ENCODE data around the gene TTYH2. TPM values are rescaled to one million over a fixed set of nuclear protein-coding genes. Genes with fewer than 3 reads are reported as not detected.

Gene TTYH2
- total and polyA plus RNA-seq, 2 experiments from 2014 or later = 0.38 TPM; not detected in 1

DNA sequence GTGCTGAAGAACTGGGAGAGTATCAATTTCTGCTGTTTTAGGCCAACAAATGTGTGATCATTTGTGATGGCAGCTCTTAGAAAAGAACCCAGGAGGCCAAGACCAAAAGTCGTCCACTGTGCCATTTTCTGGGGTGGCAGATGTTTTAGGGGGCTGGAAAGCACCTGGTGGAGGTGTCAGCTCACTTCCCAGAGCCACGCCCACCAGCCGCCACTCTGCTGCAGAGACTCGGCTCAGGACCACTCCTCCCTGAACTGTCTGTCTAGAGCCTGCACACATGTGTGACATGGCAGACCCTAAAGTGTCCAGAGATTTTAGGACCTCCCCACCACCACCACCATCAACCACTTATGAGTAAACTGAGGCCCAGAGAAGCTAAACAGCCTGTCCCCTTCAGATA lies 33.8 kb upstream of the TTYH2 start:
- 48 to 61% methylated on average over 4 of the region's 4 CpGs for WGBS, 2 experiments (ENCODE audit: low coverage in 1 of 2, low lambda C conversion rate in 2 of 2, missing lambda C conversion rate in 2 of 2)
- in situ Hi-C loops (cut with MboI) = no loop called here

DNA sequence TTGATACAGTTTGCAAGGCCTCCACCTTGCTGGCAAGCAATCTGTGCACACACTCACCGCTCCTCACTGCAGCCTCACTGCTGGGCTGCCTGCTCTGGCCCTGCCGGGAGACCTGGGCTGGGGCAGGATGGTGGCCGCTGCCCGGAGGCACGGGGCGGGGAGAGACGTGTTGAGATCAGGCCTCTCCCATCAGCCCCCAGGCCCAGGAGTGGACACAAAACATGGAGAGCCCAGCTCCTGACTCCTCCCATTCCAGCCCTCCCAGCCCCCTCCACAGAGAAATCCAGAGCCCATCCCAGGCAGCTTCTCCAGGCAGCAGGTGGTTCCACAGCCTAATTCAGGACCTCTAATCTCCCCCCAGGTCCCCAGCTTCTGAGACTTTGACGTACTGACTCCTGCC lies 33.0 kb upstream of the TTYH2 start:
- Histone ChIP-seq H3K9me3 (ENCODE audit: low read depth) (no peaks in the 10 kb centered on the region), H3K9ac (no peak overlapping the region), H3K9me2 (ENCODE audit: insufficient read depth) (no peaks in the 10 kb centered on the region), H3F3A (ENCODE audit: insufficient read depth) (peaks cover 6% of the 10 kb centered on the region; the same call in 1 of the 2 replicates), H3K4me1 (ENCODE audit: insufficient read depth) (no peaks in the 10 kb centered on the region), H3K27me3 (replicated peaks; ENCODE audit: insufficient read depth) (peaks cover 11% of the 10 kb centered on the region; the same call in 1 of the 2 replicates), H3K79me2 (ENCODE audit: insufficient read depth) (no peaks in the 10 kb centered on the region), H3K36me3 (ENCODE audit: low read depth) (no peaks in the 10 kb centered on the region), H2AFZ (no peak overlapping the region), H4K20me1 (ENCODE audit: insufficient read depth) (no peaks in the 10 kb centered on the region), H3K27ac (no peak overlapping the region), H3K4me2 (ENCODE audit: unreplicated experiment) (no peak overlapping the region), H3K4me3 (no peak overlapping the region)
- no peak for DNase-seq
- no peak for TF ChIP-seq EZH2 (IDR thresholded peaks at IDR 0.05; ENCODE audit: insufficient read depth, poor library complexity, severe bottlenecking)
- no peak for TF ChIP-seq EZH2phosphoT487 (IDR thresholded peaks at IDR 0.05; ENCODE audit: insufficient read depth, low read depth)
- 64 to 65% methylated on average over 8 of the region's 8 CpGs for WGBS, 2 experiments (ENCODE audit: low coverage in 1 of 2, low lambda C conversion rate in 2 of 2, missing lambda C conversion rate in 2 of 2)
- in situ Hi-C loops (cut with MboI) = no loop called here

More for the DNA sequence above, 33.8 kb upstream of the TTYH2 start:
- no peaks in the 10 kb centered on the region for H4K20me1 ChIP-seq (ENCODE audit: insufficient read depth)
- H3K36me3 ChIP-seq (ENCODE audit: low read depth) = no peaks in the 10 kb centered on the region
- H3K79me2 ChIP-seq (ENCODE audit: insufficient read depth) = no peaks in the 10 kb centered on the region
- no peak overlapping the region for H3K4me2 ChIP-seq (ENCODE audit: unreplicated experiment)
- no peak overlapping the region for H3K9ac ChIP-seq
- H3K9me3 ChIP-seq (ENCODE audit: low read depth) = no peaks in the 10 kb centered on the region
- no peak for TF ChIP-seq EZH2phosphoT487 (IDR thresholded peaks at IDR 0.05; ENCODE audit: insufficient read depth, low read depth)
- TF ChIP-seq EZH2 (IDR thresholded peaks at IDR 0.05; ENCODE audit: insufficient read depth, poor library complexity, severe bottlenecking) = no peak
- peaks cover 8% of the 10 kb centered on the region; the same call in 1 of the 2 replicates for H3K27me3 ChIP-seq (replicated peaks; ENCODE audit: insufficient read depth)
- no peak overlapping the region for H2AFZ ChIP-seq
- no peak for DNase-seq
- no peak overlapping the region for H3K4me3 ChIP-seq
- H3K9me2 ChIP-seq (ENCODE audit: insufficient read depth) = no peaks in the 10 kb centered on the region
- H3F3A ChIP-seq (ENCODE audit: insufficient read depth) = peaks cover 6% of the 10 kb centered on the region; the same call in 1 of the 2 replicates
- no peaks in the 10 kb centered on the region for H3K4me1 ChIP-seq (ENCODE audit: insufficient read depth)
- no peak overlapping the region for H3K27ac ChIP-seq

DNA sequence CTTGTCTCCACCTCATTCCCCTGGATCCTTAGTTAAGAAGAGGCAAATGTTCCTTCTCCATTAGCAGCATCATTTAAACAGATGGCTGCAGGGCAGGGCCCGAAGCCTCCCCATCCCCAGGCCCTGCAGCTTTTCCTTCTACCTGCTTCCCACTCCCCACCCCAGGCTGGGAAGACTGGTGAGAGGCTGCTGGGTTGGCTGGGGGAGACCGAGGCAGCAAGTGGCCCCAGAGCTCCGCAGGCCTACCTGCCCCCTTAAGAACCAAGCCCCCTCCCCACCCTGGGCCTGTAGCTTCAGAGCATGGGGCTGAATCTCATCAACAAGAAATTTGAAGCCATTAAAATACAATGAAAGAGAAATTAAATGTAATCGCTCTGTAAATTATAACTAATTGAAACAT lies 32.0 kb upstream of the TTYH2 start:
- no peaks in the 10 kb centered on the region for H3K4me1 ChIP-seq (ENCODE audit: insufficient read depth)
- H3F3A ChIP-seq (ENCODE audit: insufficient read depth) = peaks cover 6% of the 10 kb centered on the region; the same call in 1 of the 2 replicates
- no peak for TF ChIP-seq EZH2 (IDR thresholded peaks at IDR 0.05; ENCODE audit: insufficient read depth, poor library complexity, severe bottlenecking)
- TF ChIP-seq EZH2phosphoT487 (IDR thresholded peaks at IDR 0.05; ENCODE audit: insufficient read depth, low read depth) = no peak
- no peak for DNase-seq
- H3K9me2 ChIP-seq (ENCODE audit: insufficient read depth) = no peaks in the 10 kb centered on the region
- H3K36me3 ChIP-seq (ENCODE audit: low read depth) = no peaks in the 10 kb centered on the region
- H4K20me1 ChIP-seq (ENCODE audit: insufficient read depth) = no peaks in the 10 kb centered on the region
- H3K9ac ChIP-seq = no peak overlapping the region
- H3K27me3 ChIP-seq (replicated peaks; ENCODE audit: insufficient read depth) = peaks cover 11% of the 10 kb centered on the region; the same call in 1 of the 2 replicates
- H3K79me2 ChIP-seq (ENCODE audit: insufficient read depth) = no peaks in the 10 kb centered on the region
- no peak overlapping the region for H3K27ac ChIP-seq
- 47 to 52% methylated on average over 4 of the region's 4 CpGs for WGBS, 2 experiments (ENCODE audit: low coverage in 1 of 2, low lambda C conversion rate in 2 of 2, missing lambda C conversion rate in 2 of 2)
- no peak overlapping the region for H2AFZ ChIP-seq
- no peak overlapping the region for H3K4me3 ChIP-seq
- no peaks in the 10 kb centered on the region for H3K9me3 ChIP-seq (ENCODE audit: low read depth)
- no peak overlapping the region for H3K4me2 ChIP-seq (ENCODE audit: unreplicated experiment)
- in situ Hi-C loops (cut with MboI) = no loop called here

DNA sequence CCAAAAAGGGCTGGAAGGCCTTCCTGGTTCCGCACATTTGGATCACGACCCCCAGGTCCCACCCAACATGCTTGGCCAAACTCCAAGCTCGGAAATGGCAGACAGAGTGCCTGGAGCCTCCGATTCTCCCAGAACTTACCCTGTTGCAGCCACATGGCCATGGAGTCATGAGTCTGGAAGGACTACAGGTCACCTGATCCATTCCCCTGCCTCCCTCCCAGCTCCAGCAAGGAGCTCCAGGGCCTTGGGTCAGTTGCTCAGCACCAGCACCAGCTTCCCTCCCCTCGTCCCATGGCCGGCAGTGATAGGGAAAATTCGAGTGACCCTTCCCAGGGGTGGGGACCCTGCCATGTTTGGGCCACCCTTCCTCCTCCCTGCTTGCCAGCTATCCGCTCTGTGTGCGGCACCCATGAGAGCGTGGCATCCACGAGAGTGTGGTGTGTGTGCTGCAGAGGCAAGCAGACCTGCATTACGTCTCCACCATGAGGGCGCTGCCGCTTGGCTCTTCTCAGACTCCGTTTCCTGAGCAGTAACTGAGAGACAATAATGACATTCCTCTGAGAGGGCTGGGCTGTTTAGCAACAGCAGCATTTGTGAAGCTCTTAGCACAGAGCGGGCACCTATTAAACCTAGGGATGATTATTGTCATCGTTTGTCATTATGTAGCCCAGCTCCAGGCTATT lies 31.2 kb upstream of the TTYH2 start:
- DNase-seq = no peak
- TF ChIP-seq EZH2 (IDR thresholded peaks at IDR 0.05; ENCODE audit: insufficient read depth, poor library complexity, severe bottlenecking) (no peak), EZH2phosphoT487 (IDR thresholded peaks at IDR 0.05; ENCODE audit: insufficient read depth, low read depth) (no peak)
- H3K27me3 ChIP-seq (replicated peaks; ENCODE audit: insufficient read depth) = peaks cover 11% of the 10 kb centered on the region; the same call in 1 of the 2 replicates
- no peaks in the 10 kb centered on the region for H3K36me3 ChIP-seq (ENCODE audit: low read depth)
- 0 out of 2 replicates have a peak, but pooled peaks cover 1% of the 10 kb centered on the region for H3F3A ChIP-seq (ENCODE audit: insufficient read depth)
- no peaks in the 10 kb centered on the region for H3K9me3 ChIP-seq (ENCODE audit: low read depth)
- H3K9ac ChIP-seq = no peak overlapping the region
- no peaks in the 10 kb centered on the region for H3K79me2 ChIP-seq (ENCODE audit: insufficient read depth)
- in situ Hi-C loops (cut with MboI) = no loop called here
- H3K4me1 ChIP-seq (ENCODE audit: insufficient read depth) = no peaks in the 10 kb centered on the region
- H3K4me2 ChIP-seq (ENCODE audit: unreplicated experiment) = no peak overlapping the region
- 53 to 61% methylated on average over 17 of the region's 17 CpGs for WGBS, 2 experiments (ENCODE audit: low coverage in 1 of 2, low lambda C conversion rate in 2 of 2, missing lambda C conversion rate in 2 of 2)
- no peak overlapping the region for H2AFZ ChIP-seq
- no peaks in the 10 kb centered on the region for H4K20me1 ChIP-seq (ENCODE audit: insufficient read depth)
- H3K27ac ChIP-seq = no peak overlapping the region
- H3K9me2 ChIP-seq (ENCODE audit: insufficient read depth) = no peaks in the 10 kb centered on the region
- no peak overlapping the region for H3K4me3 ChIP-seq
